GM18868 (cell line): ENCODE results near the gene NUDT8.
"Not testable (repeated sequence)": the region's sequence is repeated elsewhere in the genome, so short reads cannot be mapped to it uniquely, and the experiment has no call there.

Source experiments
- ATAC-seq: cut with Tn5 transposase; IDR thresholded peaks from one replicate; pipeline ENCODE4 v1.9.1; 2021; ENCODE audit warnings: mild to moderate bottlenecking, moderate library complexity; ENCODE audit not compliant: unreplicated experiment

NUDT8 gene

GRCh38 chr11:67613960-67614715 lies 15.6 kb downstream of the NUDT8 start:
- ATAC-seq = peak; percentile 82

- no peak for ATAC-seq
Measured at GRCh38 chr11:67613313-67613959, 16.3 kb downstream of the NUDT8 start.

DNA sequence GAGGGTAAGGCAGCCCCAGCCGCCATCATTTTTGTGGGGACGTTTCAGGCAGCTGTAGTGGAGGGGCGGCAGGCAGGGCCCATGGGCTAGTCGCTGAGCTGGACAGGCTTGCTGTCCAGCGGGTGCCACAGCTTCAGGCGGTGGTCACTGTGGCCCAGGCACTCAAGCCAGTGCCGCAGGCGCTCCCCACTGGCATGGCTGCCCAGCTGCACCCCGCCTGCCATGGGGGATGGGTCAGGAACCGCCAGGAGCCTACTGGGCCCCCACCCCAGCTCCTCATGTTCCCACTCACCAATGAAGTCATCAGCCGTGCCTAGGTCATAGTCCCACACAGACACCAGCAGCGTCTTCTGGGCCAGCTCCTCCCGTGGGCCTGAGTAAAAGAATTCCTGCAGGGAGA lies 17.0 kb downstream of the NUDT8 start:
- ATAC-seq = no peak

- no peak for ATAC-seq
Measured at GRCh38 chr11:67611704-67612587, 17.8 kb downstream of the NUDT8 start.

GRCh38 chr11:67611165-67611564 lies 18.6 kb downstream of the NUDT8 start:
- no peak for ATAC-seq

GRCh38 chr11:67610302-67610868 lies 19.4 kb downstream of the NUDT8 start:
- no peak for ATAC-seq

- no peak for ATAC-seq
Measured at GRCh38 chr11:67609316-67609715, 20.4 kb downstream of the NUDT8 start.

- no peak for ATAC-seq
Measured at GRCh38 chr11:67608486-67608885, 21.3 kb downstream of the NUDT8 start.

DNA sequence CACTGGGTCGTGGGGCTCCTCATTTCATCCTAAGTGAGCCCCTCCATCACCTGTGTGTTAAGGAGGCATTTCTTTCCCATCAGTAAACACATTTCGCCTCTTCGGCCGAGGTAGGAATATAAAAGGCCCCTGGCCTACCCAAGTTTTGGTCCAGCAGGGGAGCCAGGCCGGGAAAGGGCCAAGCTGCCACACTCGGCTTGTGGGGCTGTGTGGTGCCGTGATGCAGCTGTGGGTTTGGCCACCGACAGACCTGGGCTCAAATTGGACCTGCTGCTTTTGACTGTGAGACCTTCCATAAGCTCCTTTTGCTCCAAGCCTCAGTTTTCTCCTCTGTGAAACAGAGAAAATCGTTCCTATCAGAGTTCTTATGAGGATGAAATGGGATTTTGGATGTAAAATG lies 22.2 kb downstream of the NUDT8 start:
- ATAC-seq = no peak

DNA sequence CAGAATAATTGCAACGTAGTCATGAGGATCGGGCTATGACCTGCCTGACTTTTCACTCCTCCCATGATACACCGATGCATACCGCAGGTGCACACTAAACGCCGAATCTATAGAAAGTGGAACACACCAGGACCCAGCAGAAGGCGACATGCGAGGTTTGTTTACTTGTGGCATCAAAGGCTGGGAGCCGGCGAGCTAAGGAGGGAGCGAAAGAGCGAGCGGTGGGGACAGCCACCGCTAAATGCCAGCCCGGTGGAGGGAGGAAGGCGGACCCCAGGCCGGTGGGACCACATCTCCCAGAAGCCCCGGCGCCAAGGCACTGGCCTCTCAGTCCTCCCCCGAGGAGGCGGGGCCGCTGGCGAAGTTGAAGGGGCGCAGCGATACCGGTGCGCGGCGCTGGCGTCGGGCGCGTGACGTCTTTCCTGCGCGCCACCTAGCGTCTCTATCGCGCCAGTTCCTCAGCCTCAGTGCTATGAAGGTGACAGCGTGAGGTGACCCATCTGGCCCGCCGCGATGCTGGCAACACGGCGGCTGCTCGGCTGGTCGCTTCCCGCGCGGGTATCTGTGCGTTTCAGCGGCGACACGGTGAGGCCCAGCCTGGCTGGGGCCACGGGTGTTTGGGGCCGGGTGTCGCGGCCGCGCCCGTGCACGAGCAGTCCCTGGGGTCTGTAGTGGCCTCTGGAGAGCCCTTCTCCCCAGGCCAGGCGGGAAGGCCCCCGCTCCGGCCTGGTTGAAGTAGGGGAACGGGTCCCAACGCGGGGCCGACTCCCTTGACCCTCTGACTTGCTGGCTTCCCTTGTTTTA lies 23.0 kb downstream of the NUDT8 start, which contains the start of gene NDUFV1:
Gene NDUFV1, plus strand, starts transcription at position 445 of the 804 bp plus-strand sequence. Its CDS starts 69 bp downstream, at position 514.
- peak; percentile 95 for ATAC-seq

GRCh38 chr11:67606093-67606491 lies 23.6 kb downstream of the NUDT8 start:
- ATAC-seq = no peak

GRCh38 chr11:67605231-67606011 lies 24.3 kb downstream of the NUDT8 start:
- no peak for ATAC-seq

- ATAC-seq = no peak
Measured at GRCh38 chr11:67604815-67605214, 24.9 kb downstream of the NUDT8 start.

DNA sequence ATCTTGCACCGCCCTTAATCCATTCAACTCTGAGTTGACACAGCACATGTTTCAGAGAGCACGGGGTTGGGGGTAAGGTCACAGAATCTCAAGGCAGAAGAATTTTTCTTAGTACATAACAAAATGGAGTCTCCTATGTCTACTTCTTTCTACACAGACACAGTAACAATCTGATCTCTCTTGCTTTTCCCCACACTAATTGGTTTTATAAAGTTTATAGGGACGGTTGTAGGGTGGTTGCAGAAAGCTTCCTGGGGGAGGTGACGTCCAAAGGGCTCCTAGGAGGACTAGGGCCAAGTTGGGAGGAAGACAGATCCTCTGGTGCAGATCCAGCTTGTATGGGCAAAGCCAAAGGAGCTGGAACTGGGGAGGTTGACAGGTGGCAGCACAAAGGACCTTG lies 25.6 kb downstream of the NUDT8 start:
- ATAC-seq = not testable (repeated sequence)

- ATAC-seq = no peak
Measured at GRCh38 chr11:67601098-67601497, 28.6 kb downstream of the NUDT8 start.

DNA sequence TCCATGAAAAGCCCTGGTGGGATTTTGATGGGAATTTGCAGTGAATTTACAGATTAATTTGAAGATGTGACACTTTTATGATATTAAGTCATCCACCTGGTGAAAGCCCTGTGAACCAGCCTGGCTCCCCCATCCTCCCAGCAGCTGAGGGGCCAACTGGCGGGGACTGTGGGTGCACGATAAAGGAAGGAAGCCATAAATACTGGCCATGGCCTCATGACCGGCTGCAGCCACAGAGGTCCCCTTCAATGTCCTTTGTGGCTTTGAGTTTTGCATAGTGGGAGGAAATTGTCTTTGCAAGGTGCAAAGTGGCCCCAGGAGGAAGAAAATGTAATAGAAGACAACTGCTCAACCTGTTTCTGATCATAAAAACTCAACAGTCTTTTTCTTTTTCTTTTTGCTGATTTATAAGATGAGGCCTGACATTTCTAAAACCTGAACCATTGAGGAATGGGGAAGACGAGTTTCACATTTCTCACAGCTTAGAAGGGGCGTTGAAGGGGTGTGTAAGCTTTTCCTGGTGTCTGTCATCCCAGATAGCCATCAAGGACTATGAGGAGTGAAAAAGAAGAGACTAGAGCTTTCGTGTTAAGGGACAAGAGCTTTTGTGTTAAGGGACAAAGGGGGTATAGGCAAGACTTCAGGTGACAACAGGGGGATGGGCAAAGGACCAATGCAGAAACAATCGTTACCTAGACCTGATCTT lies 29.3 kb downstream of the NUDT8 start:
- no peak for ATAC-seq

DNA sequence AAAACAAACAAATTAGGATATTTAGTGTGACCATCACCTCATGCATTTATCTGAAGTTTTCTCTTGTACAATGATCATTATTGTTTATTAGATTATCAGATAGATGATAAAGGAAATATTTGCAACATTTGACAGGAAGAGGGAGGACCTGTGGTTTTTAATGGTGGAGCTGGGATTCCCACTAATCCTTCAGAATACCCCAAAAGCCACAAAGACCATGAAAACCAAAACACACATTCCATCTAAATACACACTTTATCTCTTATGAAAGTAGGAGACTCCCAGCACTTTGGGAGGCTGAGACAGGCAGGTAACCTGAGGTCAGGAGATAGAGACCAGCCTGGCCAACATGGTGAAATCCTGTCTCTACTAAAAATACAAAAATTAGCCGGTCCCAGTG lies 30.6 kb downstream of the NUDT8 start:
- no peak for ATAC-seq

DNA sequence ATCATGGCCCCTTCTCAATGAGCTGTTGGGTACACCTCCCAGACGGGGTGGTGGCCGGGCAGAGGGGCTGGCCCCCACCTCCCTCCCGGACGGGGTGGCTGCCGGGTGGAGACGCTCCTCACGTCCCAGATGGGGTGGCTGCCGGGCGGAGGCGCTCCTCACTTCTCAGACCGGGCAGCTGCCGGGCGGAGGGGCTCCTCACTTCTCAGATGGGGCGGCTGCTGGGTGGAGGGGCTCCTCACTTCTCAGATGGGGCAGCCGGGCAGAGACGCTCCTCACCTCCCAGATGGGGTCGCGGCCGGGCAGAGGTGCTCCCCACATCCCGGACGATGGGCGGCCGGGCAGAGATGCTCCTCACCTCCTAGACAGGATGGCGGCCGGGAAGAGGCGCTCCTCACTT lies 31.8 kb downstream of the NUDT8 start:
- not testable (repeated sequence) for ATAC-seq

DNA sequence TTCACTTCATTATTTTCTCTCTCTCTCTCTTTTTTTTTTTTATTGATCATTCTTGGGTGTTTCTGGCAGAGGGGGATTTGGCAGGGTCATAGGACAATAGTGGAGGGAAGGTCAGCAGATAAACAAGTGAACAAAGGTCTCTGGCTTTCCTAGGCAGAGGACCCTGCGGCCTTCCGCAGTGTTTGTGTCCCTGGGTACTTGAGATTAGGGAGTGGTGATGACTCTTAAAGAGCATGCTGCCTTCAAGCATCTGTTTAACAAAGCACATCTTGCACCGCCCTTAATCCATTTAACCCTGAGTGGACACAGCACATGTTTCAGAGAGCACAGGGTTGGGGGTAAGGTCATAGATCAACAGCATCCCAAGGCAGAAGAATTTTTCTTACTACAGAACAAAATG lies 32.3 kb downstream of the NUDT8 start:
- not testable (repeated sequence) for ATAC-seq
